Measurements from ENCODE around the gene TMEM121B.

TMEM121B gene

DNA sequence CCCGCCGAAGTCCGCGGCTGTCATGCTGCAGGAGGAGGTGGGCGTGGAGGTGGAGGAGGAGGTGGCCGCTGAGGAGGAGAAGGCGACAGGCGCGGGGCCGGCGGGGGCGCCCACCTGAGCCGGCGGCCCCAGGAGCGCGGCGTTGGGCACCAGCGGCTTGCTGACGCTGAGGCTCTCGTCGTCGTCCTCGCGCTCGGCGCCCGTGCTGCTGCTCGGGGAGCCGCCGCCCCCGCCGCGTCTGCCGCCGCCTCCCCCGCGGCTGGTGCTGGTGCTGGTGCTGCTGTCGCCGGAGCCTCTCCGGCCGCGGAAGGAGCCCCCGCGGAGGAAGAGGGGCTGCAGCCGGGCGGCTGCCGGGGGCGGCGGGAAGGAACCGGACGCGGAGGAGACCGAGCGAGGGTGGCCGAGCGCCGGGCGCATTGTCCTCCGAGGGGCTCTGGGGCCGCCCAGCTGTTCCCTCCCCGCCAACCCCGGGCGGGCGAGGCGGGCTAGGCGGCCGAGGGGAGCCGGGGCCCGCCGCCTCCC is 388 bp downstream of the TMEM121B start:
- Histone ChIP-seq H3K27me3 (ENCODE audit: insufficient read depth, low read depth, severe bottlenecking) (no peaks in the 10 kb centered on the region), H3K27ac (peak overlapping the region; percentile 96)

DNA sequence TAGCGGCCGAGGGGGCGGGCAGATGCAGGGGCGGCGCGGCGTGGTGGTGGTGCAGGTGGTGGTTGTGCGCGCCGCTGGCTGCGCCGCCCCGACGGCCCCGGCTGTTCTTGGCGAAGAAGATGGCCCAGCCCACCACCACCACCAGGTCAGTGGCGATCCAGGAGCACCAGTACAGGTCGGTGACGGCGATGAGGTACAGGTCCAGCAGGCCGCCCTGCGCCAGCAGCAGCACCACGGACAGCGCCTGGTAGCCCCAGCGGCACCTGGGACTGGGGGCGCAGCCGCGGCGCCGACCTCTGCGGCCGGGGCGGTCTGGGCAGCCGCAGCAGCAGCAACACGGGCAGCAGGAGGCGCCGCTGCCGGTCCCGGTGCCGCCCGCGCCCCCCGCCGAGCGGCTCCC is 879 bp downstream of the TMEM121B start:
- peak; percentile 6; the same call in 1 of the 2 replicates for TF ChIP-seq CTCF (IDR thresholded peaks at IDR 0.05; ENCODE audit: low read depth, low read length)
- Histone ChIP-seq H3K27ac (no peak overlapping the region), H3K27me3 (ENCODE audit: insufficient read depth, low read depth, severe bottlenecking) (no peaks in the 10 kb centered on the region), H3K4me3 (ENCODE audit: low read depth, low read length) (peak overlapping the region; percentile 54), H3K9me3 (ENCODE audit: severe bottlenecking) (no peaks in the 10 kb centered on the region), H3K36me3 (peaks cover 17% of the 10 kb centered on the region)
- no peak for DNase-seq

More for the DNA sequence above, 388 bp downstream of the TMEM121B start:
- TF ChIP-seq CTCF (IDR thresholded peaks at IDR 0.05; ENCODE audit: low read depth, low read length) = no peak
- peak; percentile 39 for DNase-seq
- no peaks in the 10 kb centered on the region for H3K9me3 ChIP-seq (ENCODE audit: severe bottlenecking)
- peaks cover 17% of the 10 kb centered on the region for H3K36me3 ChIP-seq
- peak overlapping the region; percentile 54 for H3K4me3 ChIP-seq (ENCODE audit: low read depth, low read length)

- Histone ChIP-seq H3K27me3 (ENCODE audit: insufficient read depth, low read depth, severe bottlenecking) (no peaks in the 10 kb centered on the region), H3K9me3 (ENCODE audit: severe bottlenecking) (no peaks in the 10 kb centered on the region), H3K27ac (no peak overlapping the region), H3K4me3 (ENCODE audit: low read depth, low read length) (no peak overlapping the region), H3K36me3 (peaks cover 17% of the 10 kb centered on the region)
- TF ChIP-seq CTCF (IDR thresholded peaks at IDR 0.05; ENCODE audit: low read depth, low read length) = peak; percentile 68
- peak; percentile 45 for DNase-seq
Observed at GRCh38 chr22:17119481-17120202, 1.5 kb downstream of the TMEM121B start.

DNA sequence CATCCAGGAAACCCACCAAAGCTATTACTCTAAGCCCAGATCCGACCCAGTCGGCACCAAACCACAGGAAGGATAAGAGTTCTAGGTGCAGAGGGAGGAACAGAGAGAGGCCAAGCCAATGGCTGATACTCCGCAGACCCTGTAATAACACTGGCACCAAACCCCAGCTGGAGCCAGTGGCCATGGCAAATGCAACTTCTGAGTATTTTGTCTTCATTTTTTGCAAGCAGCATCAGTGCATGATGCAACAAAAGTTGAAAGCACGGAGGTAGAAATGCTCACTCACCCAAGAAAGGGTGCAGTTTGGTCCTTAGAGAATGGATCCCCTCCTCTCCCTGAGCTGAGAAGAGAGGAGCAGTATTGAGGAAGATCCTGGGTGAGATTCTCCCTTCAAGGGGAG is 2.8 kb downstream of the TMEM121B start:
- Histone ChIP-seq H3K36me3 (peaks cover 17% of the 10 kb centered on the region), H3K4me3 (ENCODE audit: low read depth, low read length) (no peak overlapping the region), H3K27ac (no peak overlapping the region), H3K9me3 (ENCODE audit: severe bottlenecking) (no peaks in the 10 kb centered on the region), H3K27me3 (ENCODE audit: insufficient read depth, low read depth, severe bottlenecking) (no peaks in the 10 kb centered on the region)
- TF ChIP-seq CTCF (IDR thresholded peaks at IDR 0.05; ENCODE audit: low read depth, low read length) = no peak
- no peak for DNase-seq

GRCh38 chr22:17117890-17118289 is 3.3 kb downstream of the TMEM121B start:
- no peaks in the 10 kb centered on the region for H3K27me3 ChIP-seq (ENCODE audit: insufficient read depth, low read depth, severe bottlenecking)
- no peak for DNase-seq
- no peak overlapping the region for H3K4me3 ChIP-seq (ENCODE audit: low read depth, low read length)
- H3K27ac ChIP-seq = no peak overlapping the region
- H3K9me3 ChIP-seq (ENCODE audit: severe bottlenecking) = no peaks in the 10 kb centered on the region
- TF ChIP-seq CTCF (IDR thresholded peaks at IDR 0.05; ENCODE audit: low read depth, low read length) = no peak
- peaks cover 17% of the 10 kb centered on the region for H3K36me3 ChIP-seq
